ENCODE measurements around the gene AKAP8L.

Gene AKAP8L

GRCh38 chr19:15443838-15444237 lies 25.1 kb upstream of the AKAP8L start:
- TF ChIP-seq CTCF (IDR thresholded peaks at IDR 0.05; ENCODE audit: control extremely low read depth, extremely low read depth, low read depth, missing control alignments), result no peak
- ChIA-PET CTCF (no interaction called here), POLR2A (no interaction called here)
- DNase-seq (ENCODE audit: extremely low spot score), result no peak

GRCh38 chr19:15443325-15443724 lies 24.5 kb upstream of the AKAP8L start:
- DNase-seq (ENCODE audit: extremely low spot score), result no peak
- POLR2A ChIA-PET, result no interaction called here
- no peak for TF ChIP-seq CTCF (IDR thresholded peaks at IDR 0.05; ENCODE audit: control extremely low read depth, extremely low read depth, low read depth, missing control alignments)
- CTCF ChIA-PET, result no interaction called here

GRCh38 chr19:15442142-15442920 lies 23.5 kb upstream of the AKAP8L start:
- TF ChIP-seq CTCF (IDR thresholded peaks at IDR 0.05; ENCODE audit: control extremely low read depth, extremely low read depth, low read depth, missing control alignments), result no peak
- CTCF ChIA-PET, result interaction anchor here (1.5 kb wide), 1 partner anchor 23 kb away, joined by 4 read pairs; the partner anchor contains the start of gene AKAP8L
- DNase-seq (ENCODE audit: extremely low spot score), result no peak
- POLR2A ChIA-PET, result interaction anchor here (0.5 kb wide), 1 partner anchor 62 kb away, joined by 3 read pairs; no protein-coding TSS in a partner anchor

GRCh38 chr19:15441317-15441716 lies 22.5 kb upstream of the AKAP8L start:
- no peak for DNase-seq (ENCODE audit: extremely low spot score)
- CTCF ChIA-PET, result interaction anchor here (1.5 kb wide), 1 partner anchor 22 kb away, joined by 4 read pairs; the partner anchor contains the start of gene AKAP8L
- TF ChIP-seq CTCF (IDR thresholded peaks at IDR 0.05; ENCODE audit: control extremely low read depth, extremely low read depth, low read depth, missing control alignments), result no peak
- POLR2A ChIA-PET, result interaction anchor here (0.5 kb wide), 1 partner anchor 61 kb away, joined by 3 read pairs; no protein-coding TSS in a partner anchor

- ChIA-PET POLR2A (no interaction called here), CTCF (no interaction called here)
- TF ChIP-seq CTCF (IDR thresholded peaks at IDR 0.05; ENCODE audit: control extremely low read depth, extremely low read depth, low read depth, missing control alignments), result no peak
- no peak for DNase-seq (ENCODE audit: extremely low spot score)
Measured at GRCh38 chr19:15439821-15440641, 21.2 kb upstream of the AKAP8L start.

GRCh38 chr19:15439078-15439799 lies 20.5 kb upstream of the AKAP8L start:
- POLR2A ChIA-PET, result no interaction called here
- CTCF ChIA-PET, result interaction anchor here (1.0 kb wide), 1 partner anchor 13 kb away, joined by 3 read pairs; no protein-coding TSS in a partner anchor
- no peak for DNase-seq (ENCODE audit: extremely low spot score)
- no peak for TF ChIP-seq CTCF (IDR thresholded peaks at IDR 0.05; ENCODE audit: control extremely low read depth, extremely low read depth, low read depth, missing control alignments)

Data from GM10248 (cell line).